Urinary bladder (tissue), 4 donors: ENCODE data around the gene GPHA2. TPM values are rescaled to one million over a fixed set of nuclear protein-coding genes. Genes with fewer than 3 reads are reported as not detected.

Source experiments
- DNase-seq: peaks from one replicate; pipeline ENCODE4 v3.0.0-alpha.2; 2015; ENCODE audit errors: extremely low spot score
- H3K27ac ChIP-seq: one replicate; pipeline ENCODE4 v1.5.1; 2013; ENCODE audit warnings: low read depth, mild to moderate bottlenecking, moderate library complexity
- H3K36me3 ChIP-seq: one replicate; pipeline ENCODE4 v1.6.1; 2013; ENCODE audit warnings: mild to moderate bottlenecking, moderate library complexity; ENCODE audit not compliant: insufficient read depth
- H3K4me1 ChIP-seq: one replicate; pipeline ENCODE4 v1.6.1; 2013; ENCODE audit warnings: mild to moderate bottlenecking, moderate library complexity; ENCODE audit not compliant: insufficient read depth
- H3K4me3 ChIP-seq: one replicate; pipeline ENCODE4 v1.5.1; 2013; ENCODE audit warnings: low read depth, low read length
- WGBS: extraction: QIAGEN DNeasy Blood & Tissue Kit; methylation state at CpG from one replicate; pipeline ENCODE4 v1.1.7; 2013; 5-methylcytosine and 5-hydroxymethylcytosine counted together
- polyA plus RNA-seq: library from polyadenylated mRNA; stranded (reverse); fragments of 200-250 nt; gene quantifications from one replicate; pipeline ENCODE4 v1.2.3, GENCODE V29; 2013
- total RNA-seq: library from RNA; depleted of rRNA; stranded (reverse); fragments of >200 nt; gene quantifications from one replicate; pipeline ENCODE4 v1.2.3, GENCODE V29; 2014
- donor health status: healthy with polysubstance abuse.
- donor health status: healthy.

Gene GPHA2
- total and polyA plus RNA-seq, 2 donors, result not detected

DNA sequence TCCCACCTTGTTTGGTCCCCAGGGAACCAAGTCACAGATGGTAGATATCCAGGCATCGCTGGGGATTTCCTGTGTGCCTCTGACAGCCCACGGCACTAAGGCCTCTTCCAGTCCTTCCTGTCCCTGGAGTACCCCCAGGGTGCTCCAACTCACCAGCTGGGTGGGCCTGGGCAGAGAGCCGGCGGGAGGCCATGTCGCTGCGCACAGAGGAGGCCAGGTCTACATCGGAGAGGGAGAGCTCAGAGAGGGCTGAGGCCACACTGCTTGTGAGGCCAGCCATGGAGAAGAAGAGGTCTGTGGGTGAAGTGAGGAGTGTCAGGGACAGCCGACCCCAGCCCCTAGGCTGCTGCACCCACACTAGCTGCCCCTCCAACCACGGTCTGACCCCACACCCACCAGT lies 24.0 kb downstream of the GPHA2 start:
- 90% methylated on average over 9 of the region's 9 CpGs for WGBS
- peaks cover 10% of the 10 kb centered on the region for H3K36me3 ChIP-seq
- no peaks in the 10 kb centered on the region for H3K4me1 ChIP-seq
- H3K4me3 ChIP-seq, result no peak overlapping the region
- no peak for DNase-seq
- H3K27ac ChIP-seq, result no peak overlapping the region

- H3K4me3 ChIP-seq, result no peak overlapping the region
- H3K27ac ChIP-seq, result no peak overlapping the region
- peaks cover 13% of the 10 kb centered on the region for H3K36me3 ChIP-seq
- DNase-seq, result no peak
- H3K4me1 ChIP-seq, result no peaks in the 10 kb centered on the region
- WGBS, result 89% methylated on average over 7 of the region's 7 CpGs
These were observed 24.6 kb downstream of the GPHA2 start for GRCh38 chr11:64911142-64911541.

DNA sequence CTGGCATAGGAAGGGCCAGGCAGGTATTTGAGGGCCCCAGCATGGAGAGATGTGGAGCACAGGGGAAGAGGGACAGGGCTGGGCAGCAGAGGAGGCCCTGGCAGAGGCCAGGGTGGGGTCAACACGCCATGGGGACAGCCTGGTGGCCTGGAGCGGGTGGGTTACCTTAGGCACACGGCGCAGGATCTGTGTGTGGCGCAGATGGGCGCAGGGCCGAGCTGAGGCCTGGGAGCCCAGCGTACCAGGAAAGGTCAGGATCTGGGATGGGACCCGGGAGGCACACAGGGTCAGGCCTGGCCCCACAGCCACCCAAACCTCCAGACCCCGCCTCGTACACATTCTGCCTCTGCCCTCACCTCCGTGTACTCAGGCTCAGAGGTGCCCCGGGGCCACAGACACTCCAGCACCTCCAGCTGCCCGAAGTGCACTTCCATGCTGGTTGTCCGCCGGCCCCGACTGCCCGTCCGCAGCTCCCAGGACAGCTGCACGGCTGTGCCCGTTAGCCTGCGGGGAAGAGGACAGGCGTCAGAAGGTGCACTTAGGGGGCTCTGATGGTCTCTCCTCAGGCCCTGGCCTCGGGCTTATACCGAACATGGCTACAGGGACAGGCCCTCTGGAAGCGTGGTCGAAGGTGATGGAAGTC lies 25.1 kb downstream of the GPHA2 start:
- peaks cover 13% of the 10 kb centered on the region for H3K36me3 ChIP-seq
- no peaks in the 10 kb centered on the region for H3K4me1 ChIP-seq
- 92% methylated on average over 27 of the region's 27 CpGs for WGBS
- H3K4me3 ChIP-seq, result no peak overlapping the region
- no peak for DNase-seq
- H3K27ac ChIP-seq, result no peak overlapping the region

GRCh38 chr11:64909653-64910343 lies 25.9 kb downstream of the GPHA2 start:
- no peak overlapping the region for H3K4me3 ChIP-seq
- no peak for DNase-seq
- H3K27ac ChIP-seq, result no peak overlapping the region
- peaks cover 13% of the 10 kb centered on the region for H3K36me3 ChIP-seq
- no peaks in the 10 kb centered on the region for H3K4me1 ChIP-seq
- 91% methylated on average over 39 of the region's 39 CpGs for WGBS

GRCh38 chr11:64908766-64909165 lies 26.9 kb downstream of the GPHA2 start:
- no peak for DNase-seq
- whole genome bisulfite sequencing, result 89% methylated on average over 11 of the region's 11 CpGs
- H3K27ac ChIP-seq, result no peak overlapping the region
- no peaks in the 10 kb centered on the region for H3K4me1 ChIP-seq
- H3K36me3 ChIP-seq, result peaks cover 13% of the 10 kb centered on the region
- no peak overlapping the region for H3K4me3 ChIP-seq

DNA sequence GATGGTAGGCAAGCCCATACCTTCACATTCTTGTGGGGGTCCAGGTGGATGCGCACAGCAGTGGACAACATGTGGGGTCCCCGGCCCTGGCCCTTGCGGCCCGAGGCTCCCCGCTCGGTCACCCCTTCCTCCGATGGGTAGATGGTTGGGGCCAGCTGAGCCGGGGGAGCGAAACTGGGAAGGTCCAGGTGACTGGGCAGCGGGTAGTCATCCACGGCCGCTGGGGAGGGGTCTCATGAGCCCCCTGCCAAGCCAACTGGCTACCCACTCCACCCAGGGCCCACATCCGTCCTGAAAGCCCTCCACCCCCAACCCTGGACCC lies 29.4 kb downstream of the GPHA2 start:
- Histone ChIP-seq H3K4me3 (no peak overlapping the region), H3K36me3 (peaks cover 19% of the 10 kb centered on the region), H3K27ac (no peak overlapping the region), H3K4me1 (no peaks in the 10 kb centered on the region)
- no peak for DNase-seq
- 96% methylated on average over 13 of the region's 13 CpGs for WGBS

DNA sequence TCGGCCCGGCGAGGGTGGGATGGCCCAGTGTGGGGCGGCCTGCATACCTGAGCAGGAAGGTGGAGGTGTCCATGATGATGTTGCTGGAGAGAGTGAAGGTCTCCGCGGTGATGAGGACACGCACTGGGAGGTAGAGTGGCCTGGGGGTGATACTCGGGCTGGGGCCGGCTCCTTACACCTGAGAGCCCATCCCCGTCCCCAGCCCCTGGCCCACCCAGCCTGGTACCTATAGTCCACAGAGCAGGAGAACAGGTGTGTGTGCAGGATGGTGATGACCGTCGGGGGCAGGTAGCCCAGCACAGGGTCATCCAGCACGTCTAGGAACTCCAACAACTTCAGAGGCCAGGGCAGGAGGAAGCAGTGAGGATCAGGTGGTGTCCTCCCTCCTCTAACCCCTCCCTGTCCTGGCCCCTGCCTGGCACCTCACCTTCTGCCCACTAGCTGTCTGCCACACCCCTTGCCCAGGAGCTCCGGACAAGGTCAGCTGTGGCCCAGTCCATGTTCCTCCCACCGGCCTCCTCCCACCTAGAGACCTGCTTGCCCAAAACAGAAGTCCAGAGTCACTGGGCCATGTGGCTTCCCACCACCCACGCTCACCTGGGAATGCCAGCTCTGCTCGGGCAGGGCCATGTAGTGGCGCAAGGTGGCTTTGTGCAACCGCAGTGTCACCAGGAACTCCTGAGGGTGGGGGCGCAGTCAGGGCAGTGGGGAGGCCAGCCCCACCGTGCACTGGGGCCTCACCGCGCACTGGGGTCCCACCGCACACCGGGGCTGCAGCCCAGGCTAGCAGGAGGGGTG lies 30.0 kb downstream of the GPHA2 start:
- DNase-seq, result no peak
- 93% methylated on average over 25 of the region's 25 CpGs for WGBS
- peaks cover 19% of the 10 kb centered on the region for H3K36me3 ChIP-seq
- no peak overlapping the region for H3K27ac ChIP-seq
- no peak overlapping the region for H3K4me3 ChIP-seq
- H3K4me1 ChIP-seq, result no peaks in the 10 kb centered on the region

- WGBS, result 96% methylated on average over 23 of the region's 23 CpGs
- Histone ChIP-seq H3K4me1 (no peaks in the 10 kb centered on the region), H3K27ac (no peak overlapping the region), H3K36me3 (peaks cover 17% of the 10 kb centered on the region), H3K4me3 (no peak overlapping the region)
- no peak for DNase-seq
These were observed 32.3 kb downstream of the GPHA2 start for GRCh38 chr11:64903291-64903833.

GRCh38 chr11:64902102-64902900 lies 33.4 kb downstream of the GPHA2 start:
- H3K27ac ChIP-seq, result no peak overlapping the region
- no peaks in the 10 kb centered on the region for H3K4me1 ChIP-seq
- no peak for DNase-seq
- peaks cover 17% of the 10 kb centered on the region for H3K36me3 ChIP-seq
- H3K4me3 ChIP-seq, result no peak overlapping the region
- 87% methylated on average over 30 of the region's 30 CpGs for WGBS

- no peak overlapping the region for H3K27ac ChIP-seq
- H3K4me3 ChIP-seq, result no peak overlapping the region
- H3K4me1 ChIP-seq, result no peaks in the 10 kb centered on the region
- DNase-seq, result no peak
- WGBS, result 96% methylated on average over 17 of the region's 17 CpGs
- H3K36me3 ChIP-seq, result peaks cover 11% of the 10 kb centered on the region
These were observed 34.9 kb downstream of the GPHA2 start for GRCh38 chr11:64900774-64901173.

GRCh38 chr11:64900263-64900678 lies 35.4 kb downstream of the GPHA2 start:
- peaks cover 11% of the 10 kb centered on the region for H3K36me3 ChIP-seq
- H3K4me1 ChIP-seq, result no peaks in the 10 kb centered on the region
- no peak overlapping the region for H3K4me3 ChIP-seq
- 87% methylated on average over 14 of the region's 14 CpGs for WGBS
- no peak overlapping the region for H3K27ac ChIP-seq
- no peak for DNase-seq

DNA sequence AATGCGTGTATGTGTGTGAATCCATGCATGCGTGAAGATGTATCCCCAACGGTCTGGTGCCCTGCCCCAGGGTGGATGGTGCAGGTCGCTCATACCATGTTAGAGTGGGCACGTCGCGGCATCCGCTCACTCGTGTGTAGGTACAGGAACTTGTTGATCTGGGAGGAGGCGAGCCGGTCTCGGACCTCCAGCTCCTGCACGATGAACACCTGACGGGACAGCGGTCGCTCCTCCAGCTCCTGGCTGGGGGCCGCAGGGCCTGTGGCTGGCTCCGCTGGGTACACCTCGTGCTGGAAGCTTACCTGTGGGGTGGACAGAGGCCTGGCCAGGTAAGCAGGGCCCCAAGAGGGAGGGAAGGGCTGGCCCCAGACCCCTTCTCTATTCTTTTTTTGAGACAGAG lies 37.2 kb downstream of the GPHA2 start:
- no peak for DNase-seq
- H3K4me1 ChIP-seq, result no peaks in the 10 kb centered on the region
- H3K27ac ChIP-seq, result no peak overlapping the region
- no peak overlapping the region for H3K4me3 ChIP-seq
- H3K36me3 ChIP-seq, result peaks cover 10% of the 10 kb centered on the region
- 95% methylated on average over 19 of the region's 19 CpGs for WGBS

DNA sequence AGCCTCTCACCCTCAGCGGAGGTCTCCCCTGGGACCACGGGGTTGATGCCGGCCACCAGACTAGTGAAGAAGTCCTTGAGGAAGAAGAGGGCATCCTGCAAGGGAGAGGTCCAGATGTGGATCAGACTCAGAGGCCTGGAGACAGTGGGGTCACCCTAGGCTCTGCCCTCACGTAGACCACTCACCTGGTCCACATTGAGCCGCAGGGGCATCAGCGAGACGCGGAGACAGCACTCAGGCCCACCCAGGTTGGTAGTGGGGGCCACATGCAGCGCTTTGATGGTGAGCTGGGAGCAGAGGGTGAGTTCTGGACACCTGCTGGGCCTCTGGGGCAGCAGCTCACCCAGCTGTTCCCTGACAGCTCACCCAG lies 37.6 kb downstream of the GPHA2 start:
- 93% methylated on average over 9 of the region's 9 CpGs for WGBS
- Histone ChIP-seq H3K36me3 (peaks cover 6% of the 10 kb centered on the region), H3K27ac (no peak overlapping the region), H3K4me1 (no peaks in the 10 kb centered on the region), H3K4me3 (no peak overlapping the region)
- no peak for DNase-seq
